A549 (cell line): ENCODE data around the gene TPM4.

Experiments
- MAFK ChIP-seq: fragments of 450-650 bp; IDR thresholded peaks from 2 replicates; pipeline ENCODE4 v1.6.1; 2014; ENCODE audit not compliant: partially characterized antibody
- POLR2A ChIP-seq: IDR thresholded peaks from 2 replicates; pipeline ENCODE4 v1.6.1; 2012; ENCODE audit warnings: mild to moderate bottlenecking, low read length
- SMC3 ChIP-seq: fragments of >200 bp; sonication (Bioruptor Twin); formaldehyde crosslinking; IDR thresholded peaks from 3 replicates; pipeline ENCODE4 v1.6.1; 2018; ENCODE audit warnings: inconsistent platforms
- TF ChIP-seq, protein P1 (sequence below): fragments of >200 bp; sonication (Bioruptor Twin); formaldehyde crosslinking; IDR thresholded peaks from 3 replicates; pipeline ENCODE4 v1.5.1; 2016
- TF ChIP-seq, protein P2 (sequence below): fragments of 200-600 bp; sonication (generic); IDR thresholded peaks from 2 replicates; pipeline ENCODE4 v1.6.1; 2016; ENCODE audit warnings: antibody characterized with exemption, mild to moderate bottlenecking, moderate library complexity

DNA sequence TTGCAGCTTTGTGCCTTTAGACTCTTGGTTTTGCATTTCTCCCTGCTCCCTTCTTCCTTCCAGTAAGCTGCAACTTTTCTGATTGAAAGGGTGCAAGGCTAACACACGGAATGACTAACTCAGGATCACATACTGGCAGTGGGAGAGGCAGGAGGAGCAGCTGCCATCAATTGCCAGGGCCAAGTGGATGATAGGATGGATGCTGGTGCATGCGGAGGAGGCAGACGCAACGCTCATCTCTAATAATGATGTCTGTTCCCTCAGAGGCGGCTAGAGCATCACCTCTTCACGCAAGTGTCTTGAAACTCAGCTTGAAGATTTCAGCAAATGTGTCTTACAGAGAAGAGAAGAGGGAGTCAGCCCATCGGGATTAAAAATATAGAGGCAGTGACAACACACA lies 49.5 kb upstream of the TPM4 start:
- TF ChIP-seq POLR2A (no peak), MAFK (no peak), SMC3 (no peak)
- TF ChIP-seq, protein P1, sequence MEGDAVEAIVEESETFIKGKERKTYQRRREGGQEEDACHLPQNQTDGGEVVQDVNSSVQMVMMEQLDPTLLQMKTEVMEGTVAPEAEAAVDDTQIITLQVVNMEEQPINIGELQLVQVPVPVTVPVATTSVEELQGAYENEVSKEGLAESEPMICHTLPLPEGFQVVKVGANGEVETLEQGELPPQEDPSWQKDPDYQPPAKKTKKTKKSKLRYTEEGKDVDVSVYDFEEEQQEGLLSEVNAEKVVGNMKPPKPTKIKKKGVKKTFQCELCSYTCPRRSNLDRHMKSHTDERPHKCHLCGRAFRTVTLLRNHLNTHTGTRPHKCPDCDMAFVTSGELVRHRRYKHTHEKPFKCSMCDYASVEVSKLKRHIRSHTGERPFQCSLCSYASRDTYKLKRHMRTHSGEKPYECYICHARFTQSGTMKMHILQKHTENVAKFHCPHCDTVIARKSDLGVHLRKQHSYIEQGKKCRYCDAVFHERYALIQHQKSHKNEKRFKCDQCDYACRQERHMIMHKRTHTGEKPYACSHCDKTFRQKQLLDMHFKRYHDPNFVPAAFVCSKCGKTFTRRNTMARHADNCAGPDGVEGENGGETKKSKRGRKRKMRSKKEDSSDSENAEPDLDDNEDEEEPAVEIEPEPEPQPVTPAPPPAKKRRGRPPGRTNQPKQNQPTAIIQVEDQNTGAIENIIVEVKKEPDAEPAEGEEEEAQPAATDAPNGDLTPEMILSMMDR: no peak
- TF ChIP-seq, protein P2, sequence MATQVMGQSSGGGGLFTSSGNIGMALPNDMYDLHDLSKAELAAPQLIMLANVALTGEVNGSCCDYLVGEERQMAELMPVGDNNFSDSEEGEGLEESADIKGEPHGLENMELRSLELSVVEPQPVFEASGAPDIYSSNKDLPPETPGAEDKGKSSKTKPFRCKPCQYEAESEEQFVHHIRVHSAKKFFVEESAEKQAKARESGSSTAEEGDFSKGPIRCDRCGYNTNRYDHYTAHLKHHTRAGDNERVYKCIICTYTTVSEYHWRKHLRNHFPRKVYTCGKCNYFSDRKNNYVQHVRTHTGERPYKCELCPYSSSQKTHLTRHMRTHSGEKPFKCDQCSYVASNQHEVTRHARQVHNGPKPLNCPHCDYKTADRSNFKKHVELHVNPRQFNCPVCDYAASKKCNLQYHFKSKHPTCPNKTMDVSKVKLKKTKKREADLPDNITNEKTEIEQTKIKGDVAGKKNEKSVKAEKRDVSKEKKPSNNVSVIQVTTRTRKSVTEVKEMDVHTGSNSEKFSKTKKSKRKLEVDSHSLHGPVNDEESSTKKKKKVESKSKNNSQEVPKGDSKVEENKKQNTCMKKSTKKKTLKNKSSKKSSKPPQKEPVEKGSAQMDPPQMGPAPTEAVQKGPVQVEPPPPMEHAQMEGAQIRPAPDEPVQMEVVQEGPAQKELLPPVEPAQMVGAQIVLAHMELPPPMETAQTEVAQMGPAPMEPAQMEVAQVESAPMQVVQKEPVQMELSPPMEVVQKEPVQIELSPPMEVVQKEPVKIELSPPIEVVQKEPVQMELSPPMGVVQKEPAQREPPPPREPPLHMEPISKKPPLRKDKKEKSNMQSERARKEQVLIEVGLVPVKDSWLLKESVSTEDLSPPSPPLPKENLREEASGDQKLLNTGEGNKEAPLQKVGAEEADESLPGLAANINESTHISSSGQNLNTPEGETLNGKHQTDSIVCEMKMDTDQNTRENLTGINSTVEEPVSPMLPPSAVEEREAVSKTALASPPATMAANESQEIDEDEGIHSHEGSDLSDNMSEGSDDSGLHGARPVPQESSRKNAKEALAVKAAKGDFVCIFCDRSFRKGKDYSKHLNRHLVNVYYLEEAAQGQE: no peak
